H54 (cell line): ENCODE measurements around the gene OR4N5.
"Not testable (repeated sequence)": the region's sequence is repeated elsewhere in the genome, so short reads cannot be mapped to it uniquely, and the experiment has no call there.

Experiments
- DNase-seq: peaks from one replicate; pipeline ENCODE4 v3.0.0; 2011; ENCODE audit warnings: low spot score, mixed read lengths; ENCODE audit not compliant: insufficient read length
- FAIRE-seq: peaks from 3 replicates; lab custom pipeline; 2011; peaks lifted over from hg19 to GRCh38; lab: Jason Lieb, UNC
- POLR2A ChIP-seq: IDR thresholded peaks from 2 replicates; pipeline ENCODE4 v1.6.1; 2011; ENCODE audit warnings: low read depth, mild to moderate bottlenecking, low read length

The OR4N5 gene

GRCh38 chr14:20138520-20138919 lies at the start of gene OR4N5:
Gene OR4N5, plus strand, starts transcription at chr14:20138820. Its CDS starts 4,916 bp downstream, at chr14:20143736.
- FAIRE-seq, result no peak
- DNase-seq, result no peak
- TF ChIP-seq POLR2A, result no peak

GRCh38 chr14:20092050-20092449 lies 46.6 kb upstream of the OR4N5 start:
- no peak for TF ChIP-seq POLR2A
- DNase-seq (no peak), FAIRE-seq (no peak)

GRCh38 chr14:20093442-20093841 lies 45.2 kb upstream of the OR4N5 start:
- FAIRE-seq (no peak), DNase-seq (no peak)
- TF ChIP-seq POLR2A, result no peak

- not testable (repeated sequence) for FAIRE-seq, DNase-seq
Observed at GRCh38 chr14:20098926-20099770, 39.5 kb upstream of the OR4N5 start.

- FAIRE-seq, result no peak
- no peak for TF ChIP-seq POLR2A
- DNase-seq, result no peak
Observed at GRCh38 chr14:20110438-20110837, 28.2 kb upstream of the OR4N5 start, which contains the start of gene OR4K17. Gene OR4K17, plus strand, starts transcription at chr14:20110739. Its CDS starts 6,761 bp downstream, at chr14:20117500.

- no peak for DNase-seq
- TF ChIP-seq POLR2A, result no peak
- FAIRE-seq, result no peak
Observed at GRCh38 chr14:20112321-20112720, 26.3 kb upstream of the OR4N5 start.

GRCh38 chr14:20116748-20117147 lies 21.9 kb upstream of the OR4N5 start:
- no peak for DNase-seq
- FAIRE-seq, result no peak
- TF ChIP-seq POLR2A, result no peak

GRCh38 chr14:20118795-20119194 lies 19.8 kb upstream of the OR4N5 start:
- no peak for TF ChIP-seq POLR2A
- DNase-seq, result no peak
- no peak for FAIRE-seq

GRCh38 chr14:20143911-20144310 lies 5.3 kb downstream of the OR4N5 start:
- FAIRE-seq (no peak), DNase-seq (no peak)
- TF ChIP-seq POLR2A, result no peak

GRCh38 chr14:20144820-20145219 lies 6.2 kb downstream of the OR4N5 start:
- DNase-seq, result no peak
- no peak for TF ChIP-seq POLR2A
- FAIRE-seq, result no peak

GRCh38 chr14:20164462-20164861 lies 25.8 kb downstream of the OR4N5 start:
- DNase-seq (no peak), FAIRE-seq (no peak)
- TF ChIP-seq POLR2A, result no peak

- TF ChIP-seq POLR2A, result no peak
- FAIRE-seq (no peak), DNase-seq (no peak)
Observed at GRCh38 chr14:20167091-20167490, 28.5 kb downstream of the OR4N5 start.

- DNase-seq, FAIRE-seq: not testable (repeated sequence)
Observed at GRCh38 chr14:20169852-20170251, 31.2 kb downstream of the OR4N5 start.

- not testable (repeated sequence) for FAIRE-seq
Observed at GRCh38 chr14:20174205-20174604, 35.6 kb downstream of the OR4N5 start.

GRCh38 chr14:20176330-20176729 lies 37.7 kb downstream of the OR4N5 start:
- FAIRE-seq, result no peak
- no peak for TF ChIP-seq POLR2A
- DNase-seq, result no peak

More at GRCh38 chr14:20174205-20174604, 35.6 kb downstream of the OR4N5 start:
- not testable (repeated sequence) for DNase-seq
